GM19455 (cell line): ENCODE results near the gene GABPB2.

Experiments used
- ATAC-seq: cut with Tn5 transposase; IDR thresholded peaks from one replicate; pipeline ENCODE4 v1.9.1; 2021; ENCODE audit not compliant: unreplicated experiment

Gene GABPB2

GRCh38 chr1:151131701-151132334 is 61.3 kb downstream of the GABPB2 start:
- no peak for ATAC-seq

GRCh38 chr1:151132335-151133017 is 61.9 kb downstream of the GABPB2 start:
- no peak for ATAC-seq

- ATAC-seq, result no peak
Measured at GRCh38 chr1:151133018-151133806, 62.7 kb downstream of the GABPB2 start.

GRCh38 chr1:151134396-151134795 is 63.8 kb downstream of the GABPB2 start:
- ATAC-seq, result no peak

GRCh38 chr1:151134991-151135390 is 64.4 kb downstream of the GABPB2 start:
- no peak for ATAC-seq

- no peak for ATAC-seq
Measured at GRCh38 chr1:151135433-151136385, 65.1 kb downstream of the GABPB2 start.

- no peak for ATAC-seq
Measured at GRCh38 chr1:151137789-151138188, 67.2 kb downstream of the GABPB2 start.

GRCh38 chr1:151142411-151143056 is 72.0 kb downstream of the GABPB2 start:
- no peak for ATAC-seq

- no peak for ATAC-seq
Measured at GRCh38 chr1:151143057-151143435, 72.5 kb downstream of the GABPB2 start.

GRCh38 chr1:151143986-151144385 is 73.4 kb downstream of the GABPB2 start:
- ATAC-seq, result no peak

- ATAC-seq, result no peak
Measured at GRCh38 chr1:151144474-151145303, 74.1 kb downstream of the GABPB2 start.

GRCh38 chr1:151145304-151146071 is 74.9 kb downstream of the GABPB2 start:
- no peak for ATAC-seq

GRCh38 chr1:151146072-151146411 is 75.5 kb downstream of the GABPB2 start:
- no peak for ATAC-seq

GRCh38 chr1:151146412-151147131 is 76.0 kb downstream of the GABPB2 start, which contains the start of gene SEMA6C:
Gene SEMA6C, minus strand, starts transcription at chr1:151146631. Its CDS starts 4,010 bp downstream, at chr1:151142621.
- peak; percentile 98 for ATAC-seq

- no peak for ATAC-seq
Measured at GRCh38 chr1:151147132-151147503, 76.6 kb downstream of the GABPB2 start.

GRCh38 chr1:151147665-151148064 is 77.1 kb downstream of the GABPB2 start:
- ATAC-seq, result no peak

GRCh38 chr1:151156515-151156819 is 85.9 kb downstream of the GABPB2 start, which contains the start of gene TNFAIP8L2:
Gene TNFAIP8L2, plus strand, starts transcription at chr1:151156649. Its CDS starts 2,049 bp downstream, at chr1:151158698.
- ATAC-seq, result peak; percentile 54

GRCh38 chr1:151157067-151157531 is 86.5 kb downstream of the GABPB2 start:
- no peak for ATAC-seq
